Tibial nerve (tissue), 3 donors: ENCODE measurements around the gene NR2F1-AS1.

Source experiments
- POLR2A ChIP-seq, 2 donors: fragments of 450-650 bp; IDR thresholded peaks; one replicate each; pipeline ENCODE4 v1.6.1; 2017; ENCODE audit warnings: antibody characterized with exemption in 2 of 2, mild to moderate bottlenecking in 2 of 2, moderate library complexity in 2 of 2
- TF ChIP-seq, protein P1 (sequence below), 5 experiments: fragments of 200-600 bp in 3 of 5; fragments of 450-650 bp in 2 of 5; sonication (generic) in 3 of 5; IDR thresholded peaks; one replicate each; pipeline ENCODE4 v1.5.1; 2016 to 2019; ENCODE audit warnings: antibody characterized with exemption in 5 of 5, mild to moderate bottlenecking in 3 of 5, moderate library complexity in 2 of 5

DNA sequence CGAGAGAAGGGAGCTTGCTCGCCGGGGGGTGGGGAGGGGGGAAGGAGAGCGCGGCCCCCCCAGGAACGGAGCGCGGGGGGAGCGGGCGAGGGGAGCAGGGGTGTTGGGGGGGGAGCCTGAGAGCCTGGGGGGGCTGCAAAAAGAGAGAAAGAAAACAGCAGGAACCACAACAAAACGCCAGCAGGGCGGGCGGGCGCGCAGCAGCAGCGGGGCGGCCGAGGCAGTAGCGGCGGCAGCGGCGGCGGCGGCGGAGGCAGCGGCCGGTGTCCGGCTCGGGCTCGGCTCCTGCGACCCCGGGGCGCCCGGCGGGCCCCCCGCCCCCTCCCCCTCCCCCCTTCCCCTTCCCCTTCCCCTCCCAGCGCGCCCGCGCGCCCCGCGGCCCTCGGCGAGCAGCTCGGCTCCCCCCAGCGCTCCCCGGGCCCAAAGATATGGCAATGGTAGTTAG is 3.6 kb upstream of the NR2F1-AS1 start:
- TF ChIP-seq, protein P1, sequence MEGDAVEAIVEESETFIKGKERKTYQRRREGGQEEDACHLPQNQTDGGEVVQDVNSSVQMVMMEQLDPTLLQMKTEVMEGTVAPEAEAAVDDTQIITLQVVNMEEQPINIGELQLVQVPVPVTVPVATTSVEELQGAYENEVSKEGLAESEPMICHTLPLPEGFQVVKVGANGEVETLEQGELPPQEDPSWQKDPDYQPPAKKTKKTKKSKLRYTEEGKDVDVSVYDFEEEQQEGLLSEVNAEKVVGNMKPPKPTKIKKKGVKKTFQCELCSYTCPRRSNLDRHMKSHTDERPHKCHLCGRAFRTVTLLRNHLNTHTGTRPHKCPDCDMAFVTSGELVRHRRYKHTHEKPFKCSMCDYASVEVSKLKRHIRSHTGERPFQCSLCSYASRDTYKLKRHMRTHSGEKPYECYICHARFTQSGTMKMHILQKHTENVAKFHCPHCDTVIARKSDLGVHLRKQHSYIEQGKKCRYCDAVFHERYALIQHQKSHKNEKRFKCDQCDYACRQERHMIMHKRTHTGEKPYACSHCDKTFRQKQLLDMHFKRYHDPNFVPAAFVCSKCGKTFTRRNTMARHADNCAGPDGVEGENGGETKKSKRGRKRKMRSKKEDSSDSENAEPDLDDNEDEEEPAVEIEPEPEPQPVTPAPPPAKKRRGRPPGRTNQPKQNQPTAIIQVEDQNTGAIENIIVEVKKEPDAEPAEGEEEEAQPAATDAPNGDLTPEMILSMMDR (IDR thresholded peaks at IDR 0.05) = no peak
- no peak for TF ChIP-seq POLR2A (IDR thresholded peaks at IDR 0.05)
